Mucosa of stomach (tissue), 1 donor: ENCODE results near the gene HLA-C.
"Not testable (repeated sequence)": the region's sequence is repeated elsewhere in the genome, so short reads cannot be mapped to it uniquely, and the experiment has no call there.

ENCODE experiments used
- H3K27me3 ChIP-seq: one replicate; pipeline ENCODE4 v1.7.0; 2013; ENCODE audit warnings: mild to moderate bottlenecking, low read length; ENCODE audit not compliant: control insufficient read depth, insufficient read depth
- H3K36me3 ChIP-seq: one replicate; pipeline ENCODE4 v1.7.0; 2013; ENCODE audit warnings: low read length; ENCODE audit not compliant: control insufficient read depth, insufficient read depth
- H3K4me1 ChIP-seq: one replicate; pipeline ENCODE4 v1.7.0; 2013; ENCODE audit warnings: mild to moderate bottlenecking, low read length; ENCODE audit not compliant: control insufficient read depth, insufficient read depth
- H3K4me3 ChIP-seq: one replicate; pipeline ENCODE4 v1.7.0; 2013; ENCODE audit warnings: low read length
- H3K9ac ChIP-seq: one replicate; pipeline ENCODE4 v1.7.0; 2013; ENCODE audit warnings: mild to moderate bottlenecking, low read length, moderate library complexity
- H3K9me3 ChIP-seq: one replicate; pipeline ENCODE4 v1.7.0; 2013; ENCODE audit warnings: mild to moderate bottlenecking, low read length, moderate library complexity; ENCODE audit not compliant: control insufficient read depth
- donor health status: Pancreatic carcinoma.

The HLA-C gene

DNA sequence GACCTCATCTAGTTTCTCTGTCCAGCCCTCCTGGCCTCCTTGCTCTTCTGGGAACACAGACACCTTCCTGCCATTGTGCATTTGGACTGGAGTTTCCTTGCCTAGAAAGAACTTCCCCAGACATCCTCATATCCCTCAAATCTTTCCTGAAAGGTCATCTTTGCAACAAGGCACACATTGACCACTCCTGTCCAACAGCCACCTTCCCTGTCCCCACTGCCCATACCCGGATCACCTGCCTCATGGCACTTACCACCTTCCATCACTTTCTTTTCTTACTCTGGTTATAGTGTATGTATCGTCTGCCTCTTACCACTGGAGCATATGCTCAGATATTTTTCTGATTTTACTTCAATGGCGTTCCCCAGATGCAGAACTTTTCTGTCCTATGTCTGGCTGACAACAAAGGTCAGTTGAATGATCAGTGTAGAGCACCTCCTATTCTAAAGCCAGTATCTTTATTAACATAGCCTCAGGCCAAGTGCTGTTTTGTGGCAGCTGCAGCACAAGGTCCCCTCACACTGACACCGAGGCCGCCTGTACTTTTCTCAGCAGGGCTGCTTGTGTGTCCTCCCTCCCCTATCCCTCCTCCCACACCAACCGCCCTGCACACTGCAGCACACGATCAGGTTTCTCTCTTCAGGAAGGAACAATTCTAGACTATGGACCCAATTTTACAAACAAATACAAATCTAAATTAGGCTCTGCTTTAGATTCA is 4.1 kb downstream of the HLA-C start:
- H3K27me3 ChIP-seq: no peaks in the 10 kb centered on the region
- H3K9ac ChIP-seq: no peak overlapping the region
- H3K36me3 ChIP-seq: no peaks in the 10 kb centered on the region
- no peak overlapping the region for H3K4me3 ChIP-seq
- peaks cover 10% of the 10 kb centered on the region for H3K4me1 ChIP-seq
- no peaks in the 10 kb centered on the region for H3K9me3 ChIP-seq

DNA sequence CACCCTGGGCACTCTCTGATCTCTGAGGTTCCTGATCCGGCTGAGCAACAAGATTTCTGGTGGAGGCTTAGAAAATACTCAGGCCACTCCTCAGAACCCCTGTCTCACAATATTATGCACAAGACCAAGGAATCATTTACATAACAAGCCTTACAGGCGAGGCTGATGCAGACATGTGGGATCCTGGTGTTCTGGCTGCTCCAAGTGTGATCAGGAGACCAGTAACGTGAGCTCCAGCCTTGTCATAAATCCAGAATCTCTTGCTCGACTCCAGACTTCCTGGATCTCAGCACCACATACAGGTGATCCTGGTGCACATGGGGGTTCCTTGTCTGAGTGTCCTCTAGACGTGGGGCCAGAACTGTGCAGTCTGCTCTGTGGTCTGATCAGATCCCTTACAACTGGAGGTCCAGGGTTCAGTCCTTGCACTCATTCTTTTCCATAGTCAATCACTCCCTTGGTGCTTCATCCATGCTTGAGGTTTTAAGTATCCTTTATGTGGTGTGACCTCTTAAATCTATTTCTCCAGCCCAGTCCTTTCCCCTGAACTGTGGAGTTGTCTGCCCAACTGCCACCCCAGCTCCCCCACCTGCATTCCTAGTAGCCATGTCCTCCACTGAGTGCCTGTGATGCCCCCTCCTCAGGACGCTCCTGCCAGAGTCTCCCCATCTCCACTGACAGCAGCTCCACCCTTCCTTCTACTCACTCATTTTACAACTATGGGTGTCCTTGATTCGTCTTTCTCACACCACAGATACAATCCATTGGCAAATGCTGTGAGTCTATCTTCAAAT is 5.1 kb downstream of the HLA-C start:
- Histone ChIP-seq H3K4me3 (no peak overlapping the region), H3K9me3 (no peaks in the 10 kb centered on the region), H3K36me3 (no peaks in the 10 kb centered on the region), H3K27me3 (no peaks in the 10 kb centered on the region), H3K4me1 (peaks cover 5% of the 10 kb centered on the region), H3K9ac (no peak overlapping the region)

DNA sequence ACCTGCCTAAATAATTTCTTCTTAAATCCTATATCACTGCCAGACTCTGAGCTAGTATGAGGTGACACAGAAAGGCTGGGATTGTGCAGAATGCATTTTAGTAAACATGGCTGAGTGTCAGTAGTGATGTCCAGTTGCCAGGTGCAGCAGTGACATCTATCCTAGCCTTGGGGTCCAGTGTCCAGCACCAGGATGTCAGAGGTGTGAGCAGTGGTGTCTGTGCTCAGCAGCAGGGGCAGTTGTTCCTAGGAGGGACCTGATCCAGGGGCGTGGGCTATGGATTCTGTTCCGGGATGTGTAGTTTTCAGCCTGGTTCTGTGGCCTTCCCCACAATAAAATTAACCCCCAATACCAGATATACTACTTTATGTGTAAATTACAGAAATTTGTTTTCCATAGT is 6.0 kb downstream of the HLA-C start:
- Histone ChIP-seq H3K4me3 (no peak overlapping the region), H3K9ac (no peak overlapping the region), H3K4me1 (peaks cover 5% of the 10 kb centered on the region), H3K9me3 (no peaks in the 10 kb centered on the region), H3K36me3 (no peaks in the 10 kb centered on the region), H3K27me3 (no peaks in the 10 kb centered on the region)

- not testable (repeated sequence) for H3K36me3 ChIP-seq, H3K4me3 ChIP-seq, H3K27me3 ChIP-seq, H3K9me3 ChIP-seq, H3K9ac ChIP-seq, H3K4me1 ChIP-seq
These were observed 8.5 kb downstream of the HLA-C start for GRCh38 chr6:31263346-31263933.

GRCh38 chr6:31259995-31260394 is 11.9 kb downstream of the HLA-C start:
- H3K27me3 ChIP-seq, H3K9ac ChIP-seq, H3K9me3 ChIP-seq, H3K4me1 ChIP-seq, H3K4me3 ChIP-seq, H3K36me3 ChIP-seq: not testable (repeated sequence)

DNA sequence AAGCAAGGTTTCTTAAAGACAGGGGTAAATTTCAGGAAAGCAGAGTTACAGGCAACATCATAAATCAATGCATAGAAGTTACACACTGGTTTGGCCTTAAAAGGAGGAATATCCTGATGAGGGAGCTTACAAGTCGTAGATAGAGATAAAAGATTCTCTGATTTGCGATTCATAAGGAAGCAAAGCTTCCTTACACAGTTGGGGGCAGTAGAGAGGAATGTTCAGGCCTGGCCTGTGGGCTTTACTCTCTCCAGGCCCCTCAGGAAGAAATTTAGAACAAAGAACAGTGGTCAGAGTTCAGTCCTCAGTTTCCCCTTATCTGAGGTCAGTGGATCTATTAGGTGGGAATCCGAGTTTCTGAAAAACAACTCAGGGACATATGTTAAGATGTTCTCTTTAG is 19.3 kb downstream of the HLA-C start:
- H3K9me3 ChIP-seq: no peaks in the 10 kb centered on the region
- no peaks in the 10 kb centered on the region for H3K27me3 ChIP-seq
- H3K9ac ChIP-seq: no peak overlapping the region
- no peaks in the 10 kb centered on the region for H3K4me1 ChIP-seq
- no peak overlapping the region for H3K4me3 ChIP-seq
- H3K36me3 ChIP-seq: no peaks in the 10 kb centered on the region

- no peak overlapping the region for H3K9ac ChIP-seq
- no peak overlapping the region for H3K4me3 ChIP-seq
- H3K4me1 ChIP-seq: peaks cover 3% of the 10 kb centered on the region
- H3K9me3 ChIP-seq: no peaks in the 10 kb centered on the region
- H3K27me3 ChIP-seq: no peaks in the 10 kb centered on the region
- no peaks in the 10 kb centered on the region for H3K36me3 ChIP-seq
These were observed 20.6 kb downstream of the HLA-C start for GRCh38 chr6:31251261-31251660.

DNA sequence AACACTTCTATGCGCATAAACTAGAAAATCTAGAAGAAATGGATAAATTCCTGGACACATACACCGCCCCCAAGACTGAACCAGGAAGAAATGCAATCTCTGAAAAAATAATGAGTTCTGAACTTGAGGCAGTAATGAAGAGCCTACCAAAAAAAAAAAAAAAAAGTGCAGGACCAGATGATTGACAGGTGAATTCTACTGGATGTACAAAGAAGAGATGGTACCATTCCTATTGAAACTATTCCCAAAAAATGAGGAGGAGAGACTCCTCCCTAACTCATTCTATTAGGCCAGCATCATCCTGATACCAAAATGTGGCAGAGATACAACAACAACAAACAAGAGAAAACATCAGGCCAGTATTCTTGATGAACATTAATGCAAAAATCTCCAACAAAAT is 22.7 kb downstream of the HLA-C start:
- Histone ChIP-seq H3K9me3 (no peaks in the 10 kb centered on the region), H3K4me1 (peaks cover 5% of the 10 kb centered on the region), H3K36me3 (no peaks in the 10 kb centered on the region), H3K9ac (no peak overlapping the region), H3K4me3 (no peak overlapping the region), H3K27me3 (no peaks in the 10 kb centered on the region)

- Histone ChIP-seq H3K9me3 (no peaks in the 10 kb centered on the region), H3K36me3 (no peaks in the 10 kb centered on the region), H3K27me3 (no peaks in the 10 kb centered on the region), H3K4me3 (no peak overlapping the region), H3K4me1 (peaks cover 5% of the 10 kb centered on the region), H3K9ac (no peak overlapping the region)
These were observed 24.1 kb downstream of the HLA-C start for GRCh38 chr6:31247813-31248212.

GRCh38 chr6:31246051-31246521 is 25.8 kb downstream of the HLA-C start:
- Histone ChIP-seq H3K27me3 (no peaks in the 10 kb centered on the region), H3K9me3 (no peaks in the 10 kb centered on the region), H3K9ac (no peak overlapping the region), H3K4me1 (peaks cover 5% of the 10 kb centered on the region), H3K36me3 (no peaks in the 10 kb centered on the region), H3K4me3 (no peak overlapping the region)

DNA sequence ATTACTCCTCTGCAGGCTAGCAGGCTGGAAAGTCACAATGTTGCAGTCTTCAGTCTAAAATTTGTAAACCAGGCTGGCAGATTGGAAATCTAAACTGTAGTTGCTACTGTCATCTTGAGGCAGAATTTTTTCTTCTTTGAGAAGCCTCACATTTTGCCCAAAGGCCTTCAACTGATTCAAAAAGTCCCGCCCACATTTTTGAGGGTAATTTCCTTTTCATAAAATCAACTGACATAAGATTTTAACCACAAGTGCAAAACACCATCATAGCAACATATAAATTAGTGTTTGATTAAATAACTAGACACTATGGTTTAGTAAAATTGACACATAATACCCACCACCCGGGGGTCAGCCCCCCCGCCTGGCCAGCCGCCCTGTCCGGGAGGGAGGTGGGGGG is 28.4 kb downstream of the HLA-C start:
- H3K9me3 ChIP-seq: no peaks in the 10 kb centered on the region
- H3K36me3 ChIP-seq: no peaks in the 10 kb centered on the region
- no peak overlapping the region for H3K4me3 ChIP-seq
- no peaks in the 10 kb centered on the region for H3K27me3 ChIP-seq
- H3K9ac ChIP-seq: no peak overlapping the region
- H3K4me1 ChIP-seq: peaks cover 5% of the 10 kb centered on the region

- Histone ChIP-seq H3K27me3 (no peaks in the 10 kb centered on the region), H3K4me3 (no peak overlapping the region), H3K9ac (no peak overlapping the region), H3K9me3 (no peaks in the 10 kb centered on the region), H3K36me3 (no peaks in the 10 kb centered on the region), H3K4me1 (no peaks in the 10 kb centered on the region)
These were observed 32.0 kb downstream of the HLA-C start for GRCh38 chr6:31239854-31240253.
